ENCODE measurements around the gene LSM5. TPM values are rescaled to one million over a fixed set of nuclear protein-coding genes. Genes with fewer than 3 reads are reported as not detected.
A peak's percentile ranks its signal among the peaks of the same experiment; 100 is the strongest.

The LSM5 gene
- total RNA-seq, 6 experiments from 2014 or later = 46.7 to 64.4 (median 61.4) TPM

DNA sequence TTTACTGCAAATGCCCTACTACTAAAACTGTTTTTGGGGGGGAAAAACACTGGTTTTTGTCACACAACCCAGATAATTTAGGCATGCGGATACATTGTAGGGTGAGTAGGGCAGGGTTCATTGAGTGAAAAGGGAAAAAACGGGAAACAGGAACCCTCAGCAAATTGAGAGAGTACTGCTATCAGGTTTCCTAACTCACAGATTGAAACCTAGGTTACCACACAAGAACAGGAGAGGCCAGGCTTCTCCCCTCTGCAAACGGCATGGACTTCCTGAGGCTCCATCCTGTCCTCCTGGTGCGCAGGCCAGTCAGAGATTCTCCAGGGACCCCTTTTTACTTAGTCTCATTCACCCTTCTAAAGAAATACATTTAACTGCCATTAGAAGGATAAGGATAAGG lies 35.7 kb upstream of the LSM5 start:
- H3K27me3 Mint-ChIP-seq (ENCODE audit: insufficient read depth) = no peaks in the 10 kb centered on the region; the same call in 1 of the 2 replicates
- no peak for TF ChIP-seq CTCF (IDR thresholded peaks at IDR 0.05)
- H3K36me3 Mint-ChIP-seq (ENCODE audit: low read depth) = peaks cover 22% of the 10 kb centered on the region
- H3K4me3 Mint-ChIP-seq = no peak overlapping the region
- peaks cover 9% of the 10 kb centered on the region; the same call in 1 of the 2 replicates for H3K4me1 Mint-ChIP-seq (ENCODE audit: low read depth)
- no peak overlapping the region for H3K27ac Mint-ChIP-seq
- H3K9me3 Mint-ChIP-seq = peaks cover 7% of the 10 kb centered on the region
- DNase-seq = no peak

DNA sequence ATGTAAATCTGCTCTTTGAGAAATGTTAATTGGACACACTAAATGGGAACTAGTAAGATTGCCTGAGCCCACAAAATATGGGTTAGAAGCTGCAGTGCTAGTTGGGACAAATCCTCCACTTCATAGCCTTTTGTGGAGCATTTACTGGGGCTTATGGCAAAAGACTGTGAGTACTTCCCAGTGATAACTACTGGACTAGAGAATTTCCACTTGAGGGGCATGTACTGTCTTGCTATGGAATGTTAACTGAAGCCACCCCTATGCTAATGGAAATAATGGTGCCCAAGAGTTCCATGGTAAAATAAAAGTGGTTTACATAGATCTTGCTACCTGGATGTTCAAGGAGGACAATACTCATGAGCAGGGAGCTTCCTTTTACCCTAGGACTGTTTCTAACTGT lies 34.5 kb upstream of the LSM5 start:
- no peak overlapping the region for H3K27ac Mint-ChIP-seq
- H3K4me3 Mint-ChIP-seq = no peak overlapping the region
- peaks cover 9% of the 10 kb centered on the region; the same call in 1 of the 2 replicates for H3K4me1 Mint-ChIP-seq (ENCODE audit: low read depth)
- no peaks in the 10 kb centered on the region; the same call in 1 of the 2 replicates for H3K27me3 Mint-ChIP-seq (ENCODE audit: insufficient read depth)
- no peak for DNase-seq
- H3K9me3 Mint-ChIP-seq = peaks cover 19% of the 10 kb centered on the region
- no peak for TF ChIP-seq CTCF (IDR thresholded peaks at IDR 0.05)
- H3K36me3 Mint-ChIP-seq (ENCODE audit: low read depth) = peaks cover 34% of the 10 kb centered on the region

DNA sequence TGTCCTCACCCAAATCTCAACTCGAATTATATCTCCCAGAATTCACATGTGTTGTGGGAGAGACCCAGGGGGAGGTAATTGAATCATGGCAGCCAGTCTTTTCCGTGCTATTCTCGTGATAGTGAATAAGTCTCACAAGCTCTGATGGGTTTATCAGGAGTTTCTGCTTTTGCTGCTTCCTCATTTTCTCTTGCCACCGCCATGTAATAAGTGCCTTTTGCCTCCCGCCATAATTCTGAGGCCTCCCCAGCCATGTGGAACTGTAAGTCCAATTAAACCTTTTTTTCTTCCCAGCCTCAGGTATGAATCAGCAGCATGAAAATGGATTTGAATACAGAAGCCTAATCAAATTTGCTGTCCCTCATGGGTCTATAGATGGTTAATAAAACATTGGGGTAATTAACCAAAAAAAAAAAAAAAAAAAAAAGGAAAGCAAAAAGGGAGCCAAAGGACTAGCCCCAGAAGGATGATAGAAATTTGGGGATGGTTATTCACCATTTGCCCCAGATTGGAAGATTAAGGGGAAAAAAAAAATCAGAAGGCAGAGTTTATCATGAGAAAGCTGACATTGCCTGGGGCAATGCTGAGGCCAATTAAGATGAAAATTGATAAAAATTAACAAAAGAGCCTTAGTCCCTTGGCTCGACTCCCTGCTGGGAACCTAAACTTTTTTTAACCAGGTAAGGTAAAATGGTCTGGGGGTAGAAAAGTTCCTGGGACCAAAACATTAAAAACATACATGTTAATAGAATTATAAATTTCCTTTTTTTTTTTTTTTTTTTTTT lies 32.8 kb upstream of the LSM5 start:
- TF ChIP-seq CTCF (IDR thresholded peaks at IDR 0.05) = no peak
- peaks cover 31% of the 10 kb centered on the region for H3K9me3 Mint-ChIP-seq
- H3K27me3 Mint-ChIP-seq (ENCODE audit: insufficient read depth) = no peaks in the 10 kb centered on the region; the same call in 1 of the 2 replicates
- H3K27ac Mint-ChIP-seq = no peak overlapping the region
- peaks cover 36% of the 10 kb centered on the region for H3K36me3 Mint-ChIP-seq (ENCODE audit: low read depth)
- no peak overlapping the region for H3K4me3 Mint-ChIP-seq
- peaks cover 9% of the 10 kb centered on the region; the same call in 1 of the 2 replicates for H3K4me1 Mint-ChIP-seq (ENCODE audit: low read depth)
- no peak for DNase-seq

- no peaks in the 10 kb centered on the region; the same call in 1 of the 2 replicates for H3K27me3 Mint-ChIP-seq (ENCODE audit: insufficient read depth)
- DNase-seq = no peak
- H3K27ac Mint-ChIP-seq = no peak overlapping the region
- peaks cover 20% of the 10 kb centered on the region for H3K4me1 Mint-ChIP-seq (ENCODE audit: low read depth)
- peaks cover 53% of the 10 kb centered on the region for H3K9me3 Mint-ChIP-seq
- no peak overlapping the region for H3K4me3 Mint-ChIP-seq
- TF ChIP-seq CTCF (IDR thresholded peaks at IDR 0.05) = no peak
- H3K36me3 Mint-ChIP-seq (ENCODE audit: low read depth) = peaks cover 67% of the 10 kb centered on the region
Observed at GRCh38 chr7:32519763-32520162, 29.6 kb upstream of the LSM5 start.

GRCh38 chr7:32518534-32519140 lies 28.5 kb upstream of the LSM5 start:
- Mint-ChIP-seq H3K4me3 (no peak overlapping the region), H3K27me3 (ENCODE audit: insufficient read depth) (no peaks in the 10 kb centered on the region; the same call in 1 of the 2 replicates), H3K27ac (no peak overlapping the region), H3K9me3 (peaks cover 58% of the 10 kb centered on the region), H3K36me3 (ENCODE audit: low read depth) (peaks cover 78% of the 10 kb centered on the region), H3K4me1 (ENCODE audit: low read depth) (peaks cover 20% of the 10 kb centered on the region)
- DNase-seq = peak; percentile 34
- TF ChIP-seq CTCF (IDR thresholded peaks at IDR 0.05) = no peak

Data from HFFc6 (cell line).